ENCODE data around the gene EDNRA. TPM values are rescaled to one million over a fixed set of nuclear protein-coding genes. Genes with fewer than 3 reads are reported as not detected.

EDNRA gene
- total and polyA plus RNA-seq, 2 of the 8 experiments (the other 6 are each of a cell fraction or from before 2014, with no cell fraction given) = 1.7 to 3.3 TPM

DNA sequence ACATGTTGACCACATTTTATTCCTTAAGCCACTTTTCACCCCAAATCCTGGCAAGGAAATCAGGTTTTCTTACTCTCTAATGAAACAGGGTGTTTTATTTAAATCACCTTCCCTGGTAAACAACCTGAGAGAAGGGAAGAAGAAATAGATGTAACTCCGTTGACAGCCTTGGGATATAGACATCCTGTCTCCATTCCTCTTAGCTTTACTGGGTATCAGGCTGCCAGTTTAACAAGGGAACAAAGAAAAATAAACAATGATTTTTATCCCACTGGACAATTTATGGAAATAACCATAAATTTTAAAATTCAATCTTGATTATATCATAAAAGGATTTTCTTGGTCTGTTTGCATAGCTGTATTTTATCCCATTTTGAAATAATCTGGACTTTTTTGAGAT is 49.2 kb downstream of the EDNRA start:
- CTCF ChIA-PET (ENCODE audit: partially characterized antibody) = interaction anchor here (0.7 to 1.1 kb wide), 3 partner anchors 9 to 60 kb away, joined by 3 to 5 read pairs (median 3); no protein-coding TSS in a partner anchor
- no peak overlapping the region for H3K14ac ChIP-seq (ENCODE audit: insufficient read length)
- H4K8ac ChIP-seq (ENCODE audit: extremely low read depth, insufficient read depth, low read length) = no peak overlapping the region
- H2AK5ac ChIP-seq (ENCODE audit: low read depth, low read length) = no peak overlapping the region
- no peaks in the 10 kb centered on the region for H3K27me3 ChIP-seq (replicated peaks in 1 of 4; ENCODE audit: control insufficient read depth in 3 of 4, extremely low read depth in 1 of 4, insufficient read depth in 3 of 4, low read length in 3 of 4)
- H3K4me3 ChIP-seq (ENCODE audit: extremely low read depth in 1 of 4, insufficient read depth in 2 of 4, low read depth in 3 of 4, low read length in 4 of 4) = no peak overlapping the region
- no peaks in the 10 kb centered on the region for H3K9me3 ChIP-seq (ENCODE audit: insufficient read depth in 2 of 2, low read depth in 1 of 2, low read length in 1 of 2)
- H2BK120ac ChIP-seq (replicated peaks; ENCODE audit: low read depth, low read length) = no peak overlapping the region
- FAIRE-seq = no peak
- POLR2A ChIA-PET (ENCODE audit: partially characterized antibody) = no interaction called here
- H3K4me2 ChIP-seq (ENCODE audit: insufficient read depth in 1 of 2, low read depth in 2 of 2, low read length in 2 of 2) = no peak overlapping the region
- no peak overlapping the region for H3K27ac ChIP-seq (ENCODE audit: low read depth, low read length)
- H3K4ac ChIP-seq (replicated peaks; ENCODE audit: insufficient read length, low read depth, low read length) = no peak overlapping the region
- no peak overlapping the region for H3K23ac ChIP-seq (ENCODE audit: insufficient read length)
- no peak overlapping the region for H3K18ac ChIP-seq (ENCODE audit: extremely low read depth, low read length)
- H2BK15ac ChIP-seq (ENCODE audit: low read length) = no peak overlapping the region
- WGBS, 2 experiments (ENCODE audit: extremely low coverage in 1 of 2, insufficient coverage in 1 of 2, insufficient read length in 1 of 2, insufficient replicate concordance in 2 of 2, low coverage in 1 of 2, low lambda C conversion rate in 2 of 2, missing lambda C conversion rate in 1 of 2) = 100% methylated on average over 1 of the region's 1 CpG; no CpG with 5 or more reads in 1 of the 2 experiments
- no peaks in the 10 kb centered on the region for H3K4me1 ChIP-seq (replicated peaks in 1 of 4; ENCODE audit: control insufficient read depth in 3 of 4, insufficient read depth in 4 of 4, low read length in 3 of 4)
- H2BK20ac ChIP-seq (ENCODE audit: low read length) = no peak overlapping the region
- H3K79me1 ChIP-seq (ENCODE audit: low read depth, low read length) = no peaks in the 10 kb centered on the region
- no peak overlapping the region for H4K91ac ChIP-seq (replicated peaks; ENCODE audit: insufficient read length, low read length)
- no peak overlapping the region for H2AFZ ChIP-seq (ENCODE audit: low read length)
- H3K9ac ChIP-seq (replicated peaks in 1 of 4; ENCODE audit: extremely low read depth in 1 of 4, low read depth in 3 of 4, low read length in 3 of 4) = no peak overlapping the region
- no peak overlapping the region for H4K5ac ChIP-seq (ENCODE audit: insufficient read length, low read depth, low read length)
- no peak for DNase-seq (ENCODE audit: low read depth in 1 of 2, low spot score in 2 of 2)
- H3K23me2 ChIP-seq (ENCODE audit: low read depth, low read length) = no peaks in the 10 kb centered on the region; the same call in 1 of the 2 replicates
- H4K20me1 ChIP-seq (replicated peaks in 1 of 2; ENCODE audit: control insufficient read depth in 1 of 2, insufficient read depth in 2 of 2, low read length in 2 of 2) = no peaks in the 10 kb centered on the region
- no peaks in the 10 kb centered on the region for H3K36me3 ChIP-seq (ENCODE audit: control insufficient read depth in 2 of 4, insufficient read depth in 4 of 4, low read length in 3 of 4)
- H3K79me2 ChIP-seq (ENCODE audit: control insufficient read depth in 1 of 2, insufficient read depth in 2 of 2, low read length in 2 of 2) = no peaks in the 10 kb centered on the region
- no peak overlapping the region for H2BK12ac ChIP-seq (ENCODE audit: low read depth, low read length)
- no peak overlapping the region for H2BK5ac ChIP-seq (ENCODE audit: low read depth, low read length)
- TF ChIP-seq PHF8 (conservative IDR thresholded peaks at IDR 0.05; ENCODE audit: low read depth, low read length) (no peak), SUZ12 (IDR thresholded peaks at IDR 0.05; ENCODE audit: low read length) (no peak), GTF2F1 (IDR thresholded peaks at IDR 0.05; ENCODE audit: borderline replicate concordance, low read depth, low read length) (no peak), RNF2 (IDR thresholded peaks at IDR 0.05; ENCODE audit: borderline replicate concordance, low read depth, low read length, missing control alignments, poor library complexity, severe bottlenecking) (no peak), POU5F1 (IDR thresholded peaks at IDR 0.05; ENCODE audit: low read depth, low read length) (no peak), POLR2A (IDR thresholded peaks at IDR 0.05; ENCODE audit: control extremely low read depth in 1 of 2, low read depth in 2 of 2, low read length in 2 of 2) (no peak), RXRA (IDR thresholded peaks at IDR 0.05; ENCODE audit: insufficient read depth, low read depth, low read length) (no peak), SP2 (IDR thresholded peaks at IDR 0.05; ENCODE audit: low read length) (no peak)
- H3K56ac ChIP-seq (replicated peaks; ENCODE audit: insufficient read length, low read depth, low read length) = no peak overlapping the region

All from H1 (cell line).